NCI-H128 (cell line): ENCODE measurements around the gene TMPRSS9.
A peak's percentile ranks its signal among the peaks of the same experiment; 100 is the strongest.

Source experiments
- DNase-seq: peaks from one replicate; lab custom pipeline; 2025; ENCODE audit not compliant: unreplicated experiment; lab: John Stamatoyannopoulos, UW

Gene TMPRSS9

DNA sequence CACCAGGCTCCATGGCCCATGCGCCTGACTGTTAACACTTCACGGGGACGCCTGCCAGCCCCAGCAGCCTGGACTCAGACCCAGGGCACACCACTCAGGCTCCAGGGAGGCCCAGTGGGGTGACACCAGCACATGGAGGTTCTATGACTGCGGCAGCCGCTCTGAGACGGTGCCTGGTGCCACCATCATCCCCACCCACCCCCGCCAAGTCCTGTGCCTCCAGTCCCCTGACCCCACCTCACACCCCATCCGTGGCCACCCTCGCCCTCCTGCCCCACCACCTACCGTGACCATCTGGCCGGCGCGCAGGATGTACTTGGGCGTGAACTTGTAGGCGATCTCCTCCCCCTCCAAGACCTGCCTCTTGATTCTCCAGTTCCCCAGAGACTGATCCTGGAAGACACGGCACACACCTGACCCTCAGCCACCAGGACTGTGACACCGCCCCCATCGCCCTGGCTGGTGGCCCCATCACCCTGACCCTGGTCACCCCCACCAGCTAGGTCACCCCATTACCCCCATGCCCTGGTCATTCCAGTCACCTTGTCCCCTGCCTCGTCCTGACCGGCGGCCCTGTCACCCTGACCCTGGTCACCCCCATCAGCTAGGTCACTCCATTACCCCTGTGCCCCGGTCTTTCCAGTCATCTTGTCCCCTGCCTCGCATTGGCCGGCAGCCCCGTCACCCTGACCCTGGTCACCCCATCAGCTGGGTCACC, 72.2 kb downstream of the TMPRSS9 start:
- DNase-seq, result no peak

DNA sequence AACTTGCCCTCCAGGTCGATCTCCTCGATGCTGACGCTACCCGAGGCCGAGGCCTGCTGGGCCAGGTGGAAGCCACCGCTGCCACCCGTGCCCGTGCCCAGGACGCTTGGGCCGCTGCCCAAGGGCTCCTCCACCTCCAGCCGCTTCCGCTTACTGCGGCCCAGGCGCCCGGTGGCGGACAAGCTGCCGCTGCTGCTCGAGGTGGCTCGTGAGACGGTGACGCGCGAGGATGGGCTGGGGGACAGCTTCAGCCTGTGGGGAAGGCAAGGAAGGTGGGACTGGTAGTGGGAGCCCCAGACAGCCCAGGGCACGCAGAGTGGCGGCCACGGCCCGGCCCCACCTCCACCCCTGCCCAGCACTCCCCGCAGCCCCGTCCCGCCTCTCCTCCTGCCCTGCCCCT, 73.8 kb downstream of the TMPRSS9 start:
- DNase-seq, result no peak

DNA sequence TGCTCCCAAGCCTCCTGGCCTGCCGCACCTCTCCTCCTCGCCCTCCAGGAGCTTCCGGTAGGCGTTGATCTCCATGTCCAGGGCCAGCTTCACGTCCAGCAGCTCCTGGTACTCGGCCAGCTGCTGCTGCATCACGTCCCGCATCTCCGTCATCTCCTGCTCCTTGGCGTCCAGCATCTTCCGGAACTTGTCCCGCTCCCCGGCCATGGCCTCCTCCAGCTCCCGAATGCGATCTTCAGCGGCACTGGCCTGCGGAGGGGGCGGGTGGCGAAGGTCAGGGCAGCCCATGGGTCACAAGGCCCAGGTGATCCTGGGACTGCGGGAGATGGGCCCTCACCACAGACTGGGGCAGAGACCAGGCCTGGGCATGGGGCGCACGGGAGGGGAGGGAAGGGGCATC, 74.2 kb downstream of the TMPRSS9 start:
- DNase-seq, result no peak

DNA sequence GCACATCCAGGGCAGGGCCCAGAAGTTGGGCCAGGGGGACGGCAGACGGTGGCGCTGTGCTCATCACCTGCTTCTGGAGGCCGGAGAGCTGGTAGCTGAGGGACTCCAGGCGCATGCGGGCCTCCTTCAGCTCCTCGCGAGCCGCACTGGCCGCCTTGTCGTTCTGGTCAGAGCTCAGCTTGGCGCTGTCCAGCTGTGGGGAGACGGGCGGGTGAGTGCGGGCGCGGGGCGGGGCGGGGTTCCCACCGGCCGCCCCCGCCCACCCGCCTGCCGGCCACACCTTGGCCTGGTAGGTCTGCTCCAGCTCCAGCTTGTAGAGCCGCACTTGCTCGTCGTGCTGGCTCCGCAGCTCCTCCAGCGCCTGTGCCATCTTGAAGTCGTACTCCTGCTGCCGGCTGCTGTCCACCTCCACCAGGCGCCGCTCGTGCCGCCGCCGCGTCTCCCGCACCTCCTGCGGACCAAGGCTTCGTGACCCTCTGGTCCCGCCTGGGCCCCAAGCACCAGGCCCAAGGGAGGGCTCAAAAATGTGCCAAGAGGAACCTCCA, 74.7 kb downstream of the TMPRSS9 start:
- DNase-seq, result no peak

DNA sequence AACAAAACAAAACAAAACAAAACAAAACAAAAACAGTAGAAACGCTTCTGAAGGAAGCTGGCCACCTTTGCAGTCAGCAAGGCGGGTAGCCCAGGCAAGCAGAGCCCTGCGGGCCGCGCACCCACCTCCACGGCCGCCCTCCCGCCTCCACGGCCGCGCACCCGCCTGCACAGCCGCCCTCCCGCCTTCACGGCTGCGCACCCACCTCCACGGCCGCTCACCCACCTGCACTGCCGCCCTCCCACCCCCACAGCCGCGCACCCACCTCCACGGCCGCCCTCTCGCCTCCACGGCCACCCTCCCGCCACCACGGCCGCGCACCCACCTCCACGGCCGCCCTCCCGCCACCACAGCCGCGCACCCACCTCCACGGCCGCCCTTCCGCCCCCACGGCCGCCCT, 76.3 kb downstream of the TMPRSS9 start:
- no peak for DNase-seq

GRCh38 chr19:2436926-2437325, 76.9 kb downstream of the TMPRSS9 start:
- no peak for DNase-seq

GRCh38 chr19:2438178-2438577, 78.1 kb downstream of the TMPRSS9 start:
- DNase-seq, result no peak

- no peak for DNase-seq
Observed at GRCh38 chr19:2440515-2440914, 80.5 kb downstream of the TMPRSS9 start.

DNA sequence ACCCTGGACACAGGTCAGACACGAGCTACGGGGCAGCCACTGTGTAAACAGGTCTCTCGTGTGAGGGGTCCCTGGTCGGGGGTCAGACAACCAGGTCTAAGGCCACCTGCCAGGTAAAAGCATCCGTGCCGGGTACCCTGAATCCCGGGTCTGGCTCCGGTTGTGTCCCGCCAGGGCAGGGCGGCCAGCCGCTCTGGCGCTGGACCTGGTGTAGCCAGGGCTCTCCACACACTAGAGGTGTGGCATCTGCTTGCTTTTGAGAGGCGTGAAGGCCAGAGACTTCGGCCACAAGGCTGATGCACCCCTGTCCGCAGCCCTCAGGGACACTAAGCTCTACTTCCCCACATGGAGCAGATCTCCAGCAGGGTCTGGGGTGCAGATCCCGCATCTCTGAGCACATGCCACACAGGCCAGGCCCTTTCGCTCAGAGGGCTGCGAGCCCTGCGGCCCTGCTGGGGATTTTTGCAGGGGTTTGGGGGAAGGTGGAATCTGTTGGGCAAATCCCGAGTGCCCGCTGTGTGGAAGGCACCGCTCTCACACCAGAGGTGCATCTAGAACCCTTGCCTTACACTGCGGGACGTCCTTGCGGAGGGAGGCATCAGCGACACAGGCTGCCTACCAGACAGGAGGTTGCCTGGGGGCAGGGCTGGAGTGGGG, 81.2 kb downstream of the TMPRSS9 start:
- no peak for DNase-seq

- no peak for DNase-seq
Observed at GRCh38 chr19:2443116-2443784, 83.2 kb downstream of the TMPRSS9 start.

- DNase-seq, result no peak
Observed at GRCh38 chr19:2443785-2444182, 83.7 kb downstream of the TMPRSS9 start.

DNA sequence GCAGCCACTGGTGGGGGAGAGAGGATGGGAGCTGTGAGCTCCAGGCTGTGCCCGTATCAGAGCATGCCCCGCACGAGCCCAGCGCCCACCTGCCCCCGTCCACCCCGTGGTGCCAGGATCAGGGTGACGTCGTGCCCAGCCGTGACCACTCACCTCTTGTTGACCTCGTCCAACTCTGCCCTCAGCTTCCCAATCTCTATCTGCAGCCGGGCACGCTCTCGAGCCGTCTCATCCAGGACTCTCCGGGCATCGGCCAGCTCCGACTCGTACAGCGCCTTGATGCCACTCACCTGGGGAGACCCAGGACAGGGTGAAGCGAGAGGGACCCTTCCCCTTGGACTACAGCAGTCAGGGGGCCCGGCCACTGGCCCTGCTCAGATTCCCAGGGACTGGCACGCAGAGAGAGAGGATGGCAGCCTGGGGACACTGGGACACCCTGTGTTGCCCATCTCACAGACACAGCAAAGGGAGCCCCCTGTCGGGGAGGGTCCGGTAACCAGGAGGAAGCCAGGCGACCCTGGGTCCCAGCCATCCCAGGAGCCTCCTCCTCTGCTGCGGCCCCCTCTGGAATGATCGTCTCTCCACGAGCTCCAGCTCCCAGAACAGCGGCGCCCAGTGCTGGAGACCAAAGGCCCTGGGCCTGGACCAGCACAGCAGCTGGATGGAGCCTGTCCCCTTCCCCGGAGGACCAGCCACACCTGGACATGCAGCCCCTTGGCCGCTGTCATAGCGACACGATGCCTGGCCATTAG, 84.4 kb downstream of the TMPRSS9 start:
- DNase-seq, result no peak

GRCh38 chr19:2446381-2446780, 86.3 kb downstream of the TMPRSS9 start:
- DNase-seq, result peak; percentile 72

GRCh38 chr19:2449019-2449418, 89.0 kb downstream of the TMPRSS9 start:
- no peak for DNase-seq

DNA sequence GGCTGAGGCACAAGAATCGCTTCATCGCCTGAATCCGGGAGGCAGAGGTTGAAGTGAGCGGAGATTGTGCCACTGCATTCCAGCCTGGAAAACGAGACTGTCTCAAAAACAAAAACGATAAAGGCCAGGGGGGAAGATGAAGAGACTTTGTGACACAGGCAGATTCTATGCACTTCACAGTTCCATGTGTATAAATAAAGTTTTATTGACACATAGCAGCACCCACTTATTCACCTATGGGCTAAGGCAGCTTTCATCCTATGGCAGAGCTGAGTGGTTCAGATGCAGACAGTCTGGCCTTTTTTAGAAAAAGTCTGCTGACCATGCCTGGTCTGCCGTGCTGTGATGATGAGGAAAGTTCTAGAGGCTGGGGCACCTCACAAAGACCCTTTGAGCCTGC, 91.1 kb downstream of the TMPRSS9 start:
- no peak for DNase-seq

- DNase-seq, result no peak
Observed at GRCh38 chr19:2451741-2452140, 91.7 kb downstream of the TMPRSS9 start.

DNA sequence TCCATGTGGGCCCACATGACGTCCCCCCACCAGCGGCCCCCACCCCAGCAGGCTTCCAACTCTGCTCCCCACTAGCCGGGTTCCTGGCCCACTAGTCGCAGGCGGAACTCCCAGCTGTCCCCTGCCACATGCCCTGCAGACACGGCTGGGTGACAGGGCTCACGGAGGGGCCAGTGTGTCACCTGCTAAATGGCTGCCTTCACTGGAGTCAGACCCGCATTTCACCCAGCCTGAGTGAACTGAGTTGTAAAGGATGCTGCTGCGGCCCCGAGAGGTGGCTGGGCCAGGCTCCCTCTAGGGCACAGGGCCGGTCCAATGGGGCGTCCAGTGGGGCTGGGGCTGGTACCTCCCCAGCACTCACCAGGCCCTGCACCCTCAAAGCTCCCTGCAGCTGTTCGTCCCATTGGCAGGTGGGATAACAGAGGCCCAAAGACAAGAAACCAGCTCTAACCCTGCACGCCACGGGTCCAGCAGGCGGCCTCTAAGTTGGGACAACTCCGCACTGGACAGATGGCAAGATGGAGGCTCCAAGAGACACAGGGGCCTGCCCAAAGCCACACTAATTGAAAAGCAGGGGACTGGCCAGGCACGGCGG, 93.5 kb downstream of the TMPRSS9 start:
- DNase-seq, result no peak

DNA sequence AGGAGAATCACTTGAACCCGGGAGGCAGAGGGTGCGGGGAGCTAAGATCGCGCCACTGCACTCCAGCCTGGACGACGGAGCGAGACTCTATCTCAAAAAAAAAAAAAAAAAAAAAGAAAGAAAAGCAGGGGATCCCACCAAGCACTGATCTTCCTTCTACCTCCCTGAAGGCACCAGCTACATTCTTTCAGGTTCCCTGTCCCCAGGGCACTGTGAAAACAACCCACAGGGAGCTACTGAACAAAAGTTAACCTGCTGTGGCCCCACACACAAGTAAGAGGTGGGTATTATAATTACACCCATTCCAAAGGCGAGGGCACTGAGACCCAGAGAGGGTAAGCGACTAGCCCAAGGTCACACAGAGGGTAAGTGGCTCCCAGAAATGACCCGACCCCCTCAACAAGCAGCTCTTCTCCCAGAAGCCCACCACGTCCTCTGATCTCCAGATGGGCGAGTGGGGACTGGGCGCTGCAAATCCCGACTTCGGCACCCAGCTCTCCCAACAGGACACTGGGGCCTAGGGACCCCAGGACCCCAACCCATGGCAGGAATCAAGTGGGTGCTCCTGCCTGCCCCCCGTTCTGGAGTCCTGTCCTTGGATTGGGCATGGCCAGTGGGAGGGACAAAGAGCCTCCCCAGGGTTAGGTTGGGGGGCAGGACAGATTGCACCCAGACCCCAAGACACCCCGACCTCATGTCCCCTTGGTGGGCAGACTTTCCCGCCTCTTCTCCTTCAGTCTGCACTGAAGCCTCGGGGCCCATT, 94.3 kb downstream of the TMPRSS9 start:
- DNase-seq, result no peak

DNA sequence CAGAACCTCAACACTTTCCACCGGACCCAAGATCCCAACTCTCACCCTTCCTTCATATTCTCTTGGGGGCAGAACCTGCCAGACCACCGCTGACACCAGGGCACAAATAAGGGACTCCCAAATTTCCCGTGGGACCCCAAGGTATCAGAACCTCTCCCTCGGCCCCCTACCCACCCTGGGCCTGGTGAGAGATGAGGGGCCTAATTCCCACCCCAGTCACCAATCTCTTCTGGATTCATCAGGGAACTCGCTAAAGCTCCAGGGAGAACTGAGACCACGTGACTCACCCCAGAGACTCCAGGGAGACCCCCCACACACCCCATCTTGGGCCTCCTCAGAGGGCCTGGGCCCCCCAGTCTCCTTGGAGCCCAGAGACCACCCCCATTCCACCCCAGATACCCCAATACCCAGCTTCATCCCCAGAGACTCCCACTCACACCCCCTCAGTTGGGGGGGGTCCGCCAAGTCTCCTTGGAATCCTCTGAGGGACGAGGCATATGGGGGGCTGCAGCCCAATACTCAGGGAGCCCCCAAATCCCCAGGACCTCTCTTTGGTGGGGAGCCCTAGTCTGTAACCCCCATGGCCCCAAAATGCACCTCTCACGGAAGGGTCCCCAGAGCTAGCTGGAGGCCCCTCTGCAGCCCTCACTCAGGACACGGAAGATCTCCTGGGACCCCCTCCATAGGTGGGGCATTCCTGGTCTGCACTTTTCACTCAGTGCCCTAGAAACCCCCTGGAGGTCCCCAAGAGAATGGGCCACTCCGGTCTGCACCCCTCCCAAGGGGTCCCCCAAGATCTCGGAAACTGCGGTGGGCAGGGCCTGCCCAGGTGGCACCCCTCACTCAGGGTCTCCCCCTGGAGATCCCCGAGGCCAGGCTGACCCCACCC, 95.1 kb downstream of the TMPRSS9 start:
- DNase-seq, result no peak
